OCI-LY7 (cell line): ENCODE data around the gene FGGY. TPM values are rescaled to one million over a fixed set of nuclear protein-coding genes. Genes with fewer than 3 reads are reported as not detected.

Source experiments
- BruUV-seq: library from RNA; stranded (reverse); fragments of 400-500 nt; replicated peaks from 2 replicates; lab custom pipeline; 2021; lab: Mats Ljungman, UMichigan
- CTCF ChIA-PET: fragments of 300-600 bp; sonication (Branson Sonifier 250); formaldehyde crosslinking; loops from one replicate; lab custom pipeline; 2022; ENCODE audit warnings: antibody characterized with exemption; ENCODE audit not compliant: unreplicated experiment; lab: Charles Lee
- POLR2A ChIA-PET: fragments of 300-600 bp; sonication (Branson Sonifier 250); formaldehyde crosslinking; loops from one replicate; lab custom pipeline; 2022; ENCODE audit warnings: antibody characterized with exemption; lab: Charles Lee
- DNase-seq: peaks from one replicate; pipeline ENCODE4 v3.0.0-alpha.2; 2015; ENCODE audit warnings: low spot score
- H2AFZ ChIP-seq: fragments of 200-600 bp; sonication (generic), shearing (Covaris generic); 2 replicates; pipeline ENCODE4 v1.6.1; 2014; ENCODE audit warnings: mild to moderate bottlenecking, antibody characterized with exemption, low read length, moderate library complexity
- H3K27ac ChIP-seq: fragments of 200-600 bp; sonication (generic); 2 replicates; pipeline ENCODE4 v1.5.1; 2014; ENCODE audit warnings: mixed run types, low read depth, mild to moderate bottlenecking, moderate library complexity, low read length, inconsistent platforms; ENCODE audit not compliant: poor library complexity, severe bottlenecking
- H3K36me3 ChIP-seq: fragments of 200-600 bp; sonication (generic); 2 replicates; pipeline ENCODE4 v1.6.1; 2014; ENCODE audit warnings: mild to moderate bottlenecking, antibody characterized with exemption, low read length, moderate library complexity, mixed read lengths; ENCODE audit not compliant: insufficient read depth
- H3K4me1 ChIP-seq: fragments of 200-600 bp; sonication (generic); 2 replicates; pipeline ENCODE4 v1.5.1; 2014; ENCODE audit warnings: mild to moderate bottlenecking, low read length; ENCODE audit not compliant: insufficient read depth, poor library complexity, severe bottlenecking
- H3K4me2 ChIP-seq: fragments of 200-600 bp; sonication (generic); 2 replicates; pipeline ENCODE4 v1.6.1; 2014; ENCODE audit warnings: mild to moderate bottlenecking, low read length
- H3K4me3 ChIP-seq: fragments of 200-600 bp; sonication (generic); 2 replicates; pipeline ENCODE4 v1.5.1; 2014; ENCODE audit warnings: mild to moderate bottlenecking, low read depth, low read length; ENCODE audit not compliant: poor library complexity, severe bottlenecking
- H3K79me2 ChIP-seq: fragments of 200-600 bp; sonication (generic); 2 replicates; pipeline ENCODE4 v1.6.1; 2016; ENCODE audit warnings: low read depth, mild to moderate bottlenecking, low read length, moderate library complexity, mixed read lengths; ENCODE audit not compliant: insufficient read depth
- H3K9me2 ChIP-seq: fragments of 200-600 bp; sonication (generic); 2 replicates; pipeline ENCODE4 v1.6.1; 2016; ENCODE audit warnings: mild to moderate bottlenecking, low read length, mixed read lengths; ENCODE audit not compliant: insufficient read depth
- H3K9me3 ChIP-seq: fragments of 200-600 bp; sonication (generic); 2 replicates; pipeline ENCODE4 v1.6.1; 2014; ENCODE audit warnings: mild to moderate bottlenecking, mixed run types, low read length, mixed read lengths
- H4K20me1 ChIP-seq: fragments of 200-600 bp; sonication (generic); 2 replicates; pipeline ENCODE4 v1.6.1; 2014; ENCODE audit warnings: mild to moderate bottlenecking, antibody characterized with exemption, low read length, moderate library complexity, mixed read lengths; ENCODE audit not compliant: insufficient read depth
- CTCF ChIP-seq: fragments of 200-600 bp; sonication (generic); conservative IDR thresholded peaks from 2 replicates; pipeline ENCODE4 v1.5.1; 2014; ENCODE audit warnings: mild to moderate bottlenecking, antibody characterized with exemption, low read length, moderate library complexity, mixed read lengths
- EZH2phosphoT487 ChIP-seq: fragments of 200-600 bp; sonication (generic); IDR thresholded peaks from 2 replicates; pipeline ENCODE4 v1.6.1; 2018; ENCODE audit warnings: low read depth, borderline replicate concordance, mild to moderate bottlenecking, mixed run types, antibody characterized with exemption, low read length, moderate library complexity, mixed read lengths
- intact Hi-C: fragments of 100-400 bp; cut with micrococcal nuclease; formaldehyde crosslinking; loops from one replicate; pipeline ENCODE4 v1.10.0; 2022; ENCODE audit not compliant: unreplicated experiment
- total RNA-seq, 2 experiments: library from RNA; depleted of rRNA in 1 of 2; stranded (reverse); fragments of >200 nt in 1 of 2; shearing (Covaris generic) in 1 of 2; gene quantifications; 2 replicates each; pipeline ENCODE4 v1.2.3, GENCODE V29; 2014 to 2022

Gene FGGY
- total RNA-seq, 2 experiments from 2014 or later, result 0.63 to 4.5 TPM

- no peak overlapping the region for H3K4me3 ChIP-seq
- DNase-seq, result no peak
These were observed 19.7 kb downstream of the FGGY start for GRCh38 chr1:59316497-59317128.

GRCh38 chr1:59317343-59317742 is 20.4 kb downstream of the FGGY start:
- DNase-seq, result no peak
- H3K9me2 ChIP-seq, result no peaks in the 10 kb centered on the region
- H4K20me1 ChIP-seq, result no peaks in the 10 kb centered on the region
- TF ChIP-seq CTCF (no peak), EZH2phosphoT487 (no peak)
- no peak overlapping the region for H3K4me2 ChIP-seq
- BruUV-seq, result no TSS peak
- POLR2A ChIA-PET, result no interaction called here
- H3K79me2 ChIP-seq, result no peaks in the 10 kb centered on the region
- no peaks in the 10 kb centered on the region for H3K4me1 ChIP-seq
- H3K9me3 ChIP-seq, result no peaks in the 10 kb centered on the region
- CTCF ChIA-PET, result no interaction called here
- no peak overlapping the region for H3K4me3 ChIP-seq
- H3K36me3 ChIP-seq, result no peaks in the 10 kb centered on the region
- H3K27ac ChIP-seq, result no peak overlapping the region
- H2AFZ ChIP-seq, result no peak overlapping the region
- intact Hi-C loops, result no loop called here

More at GRCh38 chr1:59316497-59317128, 19.7 kb downstream of the FGGY start:
- POLR2A ChIA-PET, result interaction anchor here (0.6 kb wide), 1 partner anchor 110 kb away, joined by 3 read pairs; no protein-coding TSS in a partner anchor
- Histone ChIP-seq H3K79me2 (no peaks in the 10 kb centered on the region), H3K36me3 (no peaks in the 10 kb centered on the region), H4K20me1 (no peaks in the 10 kb centered on the region), H3K4me1 (no peaks in the 10 kb centered on the region), H3K4me2 (no peak overlapping the region), H3K27ac (no peak overlapping the region), H3K9me3 (no peaks in the 10 kb centered on the region), H3K9me2 (no peaks in the 10 kb centered on the region), H2AFZ (no peak overlapping the region)
- BruUV-seq, result no TSS peak
- intact Hi-C loops, result no loop called here
- no peak for TF ChIP-seq EZH2phosphoT487
- TF ChIP-seq CTCF, result no peak
- CTCF ChIA-PET, result no interaction called here

- no peaks in the 10 kb centered on the region for H3K9me3 ChIP-seq
- H3K4me1 ChIP-seq, result no peaks in the 10 kb centered on the region
- no peak for DNase-seq
- no peak overlapping the region for H2AFZ ChIP-seq
- no peaks in the 10 kb centered on the region for H4K20me1 ChIP-seq
- BruUV-seq, result no TSS peak
- H3K9me2 ChIP-seq, result no peaks in the 10 kb centered on the region
- intact Hi-C loops, result no loop called here
- CTCF ChIA-PET, result no interaction called here
- no peaks in the 10 kb centered on the region for H3K36me3 ChIP-seq
- H3K4me3 ChIP-seq, result no peak overlapping the region
- TF ChIP-seq CTCF, result no peak
- TF ChIP-seq EZH2phosphoT487, result no peak
- no peaks in the 10 kb centered on the region for H3K79me2 ChIP-seq
- POLR2A ChIA-PET, result no interaction called here
- H3K27ac ChIP-seq, result no peak overlapping the region
- no peak overlapping the region for H3K4me2 ChIP-seq
These were observed 20.9 kb downstream of the FGGY start for GRCh38 chr1:59317780-59318179.
